ENCODE measurements around the gene ISG20.

Gene ISG20

DNA sequence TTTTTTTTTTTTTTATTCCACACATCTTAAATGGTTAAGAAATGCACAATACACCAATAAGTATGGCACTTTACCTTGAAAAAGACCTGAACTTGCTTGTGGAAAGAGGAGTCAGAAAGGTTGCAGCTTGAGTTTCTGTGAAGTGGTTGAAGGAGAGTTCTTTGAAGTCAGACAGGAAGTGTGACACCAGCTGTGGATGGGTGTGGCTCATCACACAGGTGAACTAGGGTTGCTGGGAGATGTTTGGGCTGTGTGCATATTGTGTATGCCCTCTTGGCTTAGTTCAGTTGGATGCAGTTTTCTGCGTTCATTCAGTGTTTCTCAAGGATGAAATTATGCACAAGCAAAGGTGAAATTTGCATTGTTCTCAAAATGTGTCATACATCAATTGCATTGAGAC is 11.4 kb upstream of the ISG20 start:
- TF ChIP-seq KLF1 (tag by site-specific recombination; IDR thresholded peaks at IDR 0.05) (peak; percentile 33; the same call in 1 of the 2 replicates), ZNF114 (tag by site-specific recombination; IDR thresholded peaks at IDR 0.05) (no peak)
- ChIA-PET CTCF (interaction anchor here (0.6 kb wide), 1 partner anchor 545 kb away, joined by 3 read pairs; no protein-coding TSS in a partner anchor), POLR2A (interaction anchor here (0.5 to 0.7 kb wide), 2 partner anchors 9 to 25 kb away, joined by 5 read pairs; no protein-coding TSS in a partner anchor)
- Histone ChIP-seq H3K4me1 (ENCODE audit: control insufficient read depth, insufficient read depth, low read length) (peaks cover 15% of the 10 kb centered on the region), H3K4me3 (ENCODE audit: low read depth, low read length) (no peak overlapping the region), H3K36me3 (ENCODE audit: control insufficient read depth in 2 of 2, insufficient read depth in 1 of 2, low read length in 2 of 2) (peaks cover 58 to 93% of the 10 kb centered on the region in 2 experiments), H3K27ac (ENCODE audit: extremely low read depth, low read depth, low read length) (no peak overlapping the region), H3K9me3 (ENCODE audit: control insufficient read depth, insufficient read depth, low read depth, low read length) (no peaks in the 10 kb centered on the region)

DNA sequence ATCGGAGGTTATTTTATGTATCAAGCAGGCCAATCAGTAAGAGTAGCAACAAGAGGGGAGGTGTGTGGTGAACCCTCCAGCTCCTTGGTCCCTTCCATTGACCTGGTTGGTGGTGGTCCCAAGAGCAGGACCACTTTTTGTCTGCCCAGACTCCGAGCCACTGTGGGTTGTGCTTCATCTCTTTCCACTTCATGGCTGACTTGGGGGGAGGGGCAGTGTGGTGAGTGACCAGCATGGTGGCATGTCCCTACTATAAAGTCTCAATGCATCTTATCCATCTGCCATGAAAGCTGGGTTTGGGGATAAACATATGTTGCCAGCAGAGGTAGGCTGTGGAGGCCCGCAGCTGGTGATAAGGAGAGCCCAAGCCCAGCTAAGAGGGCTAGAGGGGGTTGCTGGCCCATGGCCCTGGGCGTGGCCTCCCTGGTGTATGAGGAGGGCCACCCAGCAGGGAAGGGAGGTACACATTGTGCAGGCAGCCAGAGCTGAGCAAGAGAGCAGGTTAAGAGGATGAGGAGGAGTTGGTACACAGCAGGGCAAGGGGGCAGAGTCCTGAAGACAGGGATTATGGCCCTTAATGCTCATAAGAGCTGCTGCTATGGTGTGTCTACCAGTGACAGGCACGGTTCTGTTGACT is 10.7 kb upstream of the ISG20 start:
- Histone ChIP-seq H3K4me3 (ENCODE audit: low read depth, low read length) (no peak overlapping the region), H3K4me1 (ENCODE audit: control insufficient read depth, insufficient read depth, low read length) (peaks cover 10% of the 10 kb centered on the region), H3K36me3 (ENCODE audit: control insufficient read depth in 2 of 2, insufficient read depth in 1 of 2, low read length in 2 of 2) (peaks cover 65 to 92% of the 10 kb centered on the region in 2 experiments), H3K27ac (ENCODE audit: extremely low read depth, low read depth, low read length) (no peak overlapping the region), H3K9me3 (ENCODE audit: control insufficient read depth, insufficient read depth, low read depth, low read length) (no peaks in the 10 kb centered on the region)
- no peak for TF ChIP-seq ZEB2 (tag by site-specific recombination; IDR thresholded peaks at IDR 0.05)
- 0 out of 2 replicates have a peak, but pooled peaks have one; percentile 12 for TF ChIP-seq ZIC2 (tag by site-specific recombination; IDR thresholded peaks at IDR 0.05)
- CTCF ChIA-PET, result interaction anchor here (0.5 kb wide), 1 partner anchor 327 kb away, joined by 3 read pairs; no protein-coding TSS in a partner anchor
- POLR2A ChIA-PET, result interaction anchor here (0.5 to 0.7 kb wide), 3 partner anchors 9 to 62 kb away, joined by 3 to 5 read pairs (median 5); no protein-coding TSS in a partner anchor

- ChIA-PET CTCF (no interaction called here), POLR2A (no interaction called here)
- Histone ChIP-seq H3K36me3 (ENCODE audit: control insufficient read depth in 2 of 2, insufficient read depth in 1 of 2, low read length in 2 of 2) (peaks cover 74 to 88% of the 10 kb centered on the region in 2 experiments), H3K27ac (ENCODE audit: extremely low read depth, low read depth, low read length) (no peak overlapping the region), H3K4me1 (ENCODE audit: control insufficient read depth, insufficient read depth, low read length) (peaks cover 4% of the 10 kb centered on the region), H3K9me3 (ENCODE audit: control insufficient read depth, insufficient read depth, low read depth, low read length) (no peaks in the 10 kb centered on the region), H3K4me3 (ENCODE audit: low read depth, low read length) (no peak overlapping the region)
- TF ChIP-seq ZNF280C (tag by site-specific recombination; IDR thresholded peaks at IDR 0.05) (no peak), ZIC2 (tag by site-specific recombination; IDR thresholded peaks at IDR 0.05) (no peak), ZNF501 (tag by site-specific recombination; IDR thresholded peaks at IDR 0.05) (no peak), IKZF3 (tag by site-specific recombination; IDR thresholded peaks at IDR 0.05) (no peak), OVOL3 (tag by site-specific recombination; IDR thresholded peaks at IDR 0.05) (no peak), RBAK (tag by site-specific recombination; IDR thresholded peaks at IDR 0.05) (no peak), ZNF324 (tag by site-specific recombination; IDR thresholded peaks at IDR 0.05) (no peak), ZNF768 (tag by site-specific recombination; IDR thresholded peaks at IDR 0.05) (no peak), REPIN1 (tag by site-specific recombination; IDR thresholded peaks at IDR 0.05; ENCODE audit: low read depth) (no peak), ZNF658 (tag by site-specific recombination; IDR thresholded peaks at IDR 0.05) (no peak), ZNF645 (tag by site-specific recombination; IDR thresholded peaks at IDR 0.05) (no peak), PRDM4 (tag by site-specific recombination; IDR thresholded peaks at IDR 0.05) (no peak)
- TF ChIP-seq, protein P1, sequence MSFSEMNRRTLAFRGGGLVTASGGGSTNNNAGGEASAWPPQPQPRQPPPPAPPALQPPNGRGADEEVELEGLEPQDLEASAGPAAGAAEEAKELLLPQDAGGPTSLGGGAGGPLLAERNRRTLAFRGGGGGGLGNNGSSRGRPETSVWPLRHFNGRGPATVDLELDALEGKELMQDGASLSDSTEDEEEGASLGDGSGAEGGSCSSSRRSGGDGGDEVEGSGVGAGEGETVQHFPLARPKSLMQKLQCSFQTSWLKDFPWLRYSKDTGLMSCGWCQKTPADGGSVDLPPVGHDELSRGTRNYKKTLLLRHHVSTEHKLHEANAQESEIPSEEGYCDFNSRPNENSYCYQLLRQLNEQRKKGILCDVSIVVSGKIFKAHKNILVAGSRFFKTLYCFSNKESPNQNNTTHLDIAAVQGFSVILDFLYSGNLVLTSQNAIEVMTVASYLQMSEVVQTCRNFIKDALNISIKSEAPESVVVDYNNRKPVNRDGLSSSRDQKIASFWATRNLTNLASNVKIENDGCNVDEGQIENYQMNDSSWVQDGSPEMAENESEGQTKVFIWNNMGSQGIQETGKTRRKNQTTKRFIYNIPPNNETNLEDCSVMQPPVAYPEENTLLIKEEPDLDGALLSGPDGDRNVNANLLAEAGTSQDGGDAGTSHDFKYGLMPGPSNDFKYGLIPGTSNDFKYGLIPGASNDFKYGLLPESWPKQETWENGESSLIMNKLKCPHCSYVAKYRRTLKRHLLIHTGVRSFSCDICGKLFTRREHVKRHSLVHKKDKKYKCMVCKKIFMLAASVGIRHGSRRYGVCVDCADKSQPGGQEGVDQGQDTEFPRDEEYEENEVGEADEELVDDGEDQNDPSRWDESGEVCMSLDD (tag by site-specific recombination; IDR thresholded peaks at IDR 0.05), result no peak
- TF ChIP-seq, protein P2, sequence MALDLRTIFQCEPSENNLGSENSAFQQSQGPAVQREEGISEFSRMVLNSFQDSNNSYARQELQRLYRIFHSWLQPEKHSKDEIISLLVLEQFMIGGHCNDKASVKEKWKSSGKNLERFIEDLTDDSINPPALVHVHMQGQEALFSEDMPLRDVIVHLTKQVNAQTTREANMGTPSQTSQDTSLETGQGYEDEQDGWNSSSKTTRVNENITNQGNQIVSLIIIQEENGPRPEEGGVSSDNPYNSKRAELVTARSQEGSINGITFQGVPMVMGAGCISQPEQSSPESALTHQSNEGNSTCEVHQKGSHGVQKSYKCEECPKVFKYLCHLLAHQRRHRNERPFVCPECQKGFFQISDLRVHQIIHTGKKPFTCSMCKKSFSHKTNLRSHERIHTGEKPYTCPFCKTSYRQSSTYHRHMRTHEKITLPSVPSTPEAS (tag by site-specific recombination; IDR thresholded peaks at IDR 0.05), result no peak
Measured at GRCh38 chr15:88629071-88629470, 9.7 kb upstream of the ISG20 start.
